Liver (tissue), 9 donors: ENCODE results near the gene CDCP2. TPM values are rescaled to one million over a fixed set of nuclear protein-coding genes. Genes with fewer than 3 reads are reported as not detected.

Experiments
- DNase-seq: peaks from one replicate; pipeline ENCODE4 v3.0.0-alpha.2; 2017; ENCODE audit warnings: low spot score
- H3K27ac ChIP-seq, 2 donors: one replicate each; pipeline ENCODE4 v1.7.0; 2013; ENCODE audit warnings: inconsistent platforms in 2 of 2, low read length in 2 of 2, control low read depth in 1 of 2, low read depth in 1 of 2, mild to moderate bottlenecking in 1 of 2
- H3K27me3 ChIP-seq, 4 donors: one replicate each; pipeline versions ENCODE4 v1.6.1 to v1.7.0; 2013; ENCODE audit warnings: low read length in 3 of 4, inconsistent platforms in 1 of 4, mild to moderate bottlenecking in 1 of 4, moderate library complexity in 1 of 4; ENCODE audit not compliant: control insufficient read depth in 4 of 4, insufficient read depth in 4 of 4
- H3K36me3 ChIP-seq, 4 donors: one replicate each; pipeline versions ENCODE4 v1.6.1 to v1.7.0; 2013; ENCODE audit warnings: low read length in 3 of 4, mild to moderate bottlenecking in 3 of 4, low read depth in 1 of 4, moderate library complexity in 1 of 4; ENCODE audit not compliant: control insufficient read depth in 4 of 4, insufficient read depth in 3 of 4
- H3K4me1 ChIP-seq, 4 donors: one replicate each; pipeline versions ENCODE4 v1.6.1 to v1.7.0; 2013; ENCODE audit warnings: low read length in 3 of 4, mild to moderate bottlenecking in 3 of 4, moderate library complexity in 1 of 4; ENCODE audit not compliant: control insufficient read depth in 4 of 4, insufficient read depth in 4 of 4
- H3K4me3 ChIP-seq, 3 donors: one replicate each; pipeline versions ENCODE4 v1.6.1 to v1.7.0; 2013; ENCODE audit warnings: low read length in 3 of 3, control low read depth in 1 of 3, low read depth in 1 of 3, mild to moderate bottlenecking in 1 of 3
- H3K9ac ChIP-seq, 2 donors: one replicate each; pipeline ENCODE4 v1.7.0; 2013; ENCODE audit warnings: low read length in 2 of 2, mild to moderate bottlenecking in 2 of 2, moderate library complexity in 2 of 2, control low read depth in 1 of 2, low read depth in 1 of 2
- H3K9me3 ChIP-seq, 4 donors: one replicate each; pipeline versions ENCODE4 v1.6.1 to v1.7.0; 2013; ENCODE audit warnings: low read length in 3 of 4; ENCODE audit not compliant: control insufficient read depth in 4 of 4
- EGR1 ChIP-seq, 2 donors: IDR thresholded peaks; 2 replicates each; pipeline ENCODE4 v1.6.1; 2016 to 2018; ENCODE audit warnings: antibody characterized with exemption in 2 of 2, low read depth in 2 of 2
- FOXA1 ChIP-seq: IDR thresholded peaks from 2 replicates; pipeline ENCODE4 v1.6.1; 2016; ENCODE audit warnings: antibody characterized with exemption
- FOXA2 ChIP-seq: IDR thresholded peaks from 2 replicates; pipeline ENCODE4 v1.6.1; 2016; ENCODE audit warnings: antibody characterized with exemption
- GABPA ChIP-seq, 2 donors: IDR thresholded peaks in 1 of 2; conservative IDR thresholded peaks in 1 of 2; 2 replicates each; pipeline ENCODE4 v1.6.1; 2016; ENCODE audit warnings: antibody characterized with exemption in 2 of 2, mild to moderate bottlenecking in 1 of 2, moderate library complexity in 1 of 2
- HNF4A ChIP-seq, 2 donors: conservative IDR thresholded peaks; 2 replicates each; pipeline ENCODE4 v1.6.1; 2016; ENCODE audit warnings: antibody characterized with exemption in 2 of 2, mild to moderate bottlenecking in 2 of 2
- HNF4G ChIP-seq: IDR thresholded peaks from 2 replicates; pipeline ENCODE4 v1.6.1; 2016; ENCODE audit warnings: antibody characterized with exemption
- JUND ChIP-seq, 2 donors: IDR thresholded peaks; 2 replicates each; pipeline ENCODE4 v1.6.1; 2016; ENCODE audit warnings: antibody characterized with exemption in 2 of 2
- NR2F2 ChIP-seq: IDR thresholded peaks from 2 replicates; pipeline ENCODE4 v1.6.1; 2016; ENCODE audit warnings: antibody characterized with exemption
- RAD21 ChIP-seq, 2 donors: IDR thresholded peaks; 2 replicates each; pipeline ENCODE4 v1.6.1; 2016; ENCODE audit warnings: antibody characterized with exemption in 2 of 2, mild to moderate bottlenecking in 2 of 2
- RXRA ChIP-seq, 2 donors: IDR thresholded peaks; 2 replicates each; pipeline ENCODE4 v1.6.1; 2017 to 2018; ENCODE audit warnings: antibody characterized with exemption in 2 of 2, mild to moderate bottlenecking in 1 of 2
- SP1 ChIP-seq: IDR thresholded peaks from 2 replicates; pipeline ENCODE4 v1.6.1; 2018; ENCODE audit warnings: antibody characterized with exemption, mild to moderate bottlenecking
- TAF1 ChIP-seq: conservative IDR thresholded peaks from 2 replicates; pipeline ENCODE4 v1.6.1; 2016; ENCODE audit warnings: antibody characterized with exemption, mild to moderate bottlenecking
- YY1 ChIP-seq: IDR thresholded peaks from 2 replicates; pipeline ENCODE4 v1.6.1; 2016; ENCODE audit warnings: antibody characterized with exemption, mild to moderate bottlenecking
- WGBS: extraction: QIAGEN DNeasy Blood & Tissue Kit; methylation state at CpG from one replicate; pipeline ENCODE4 v1.1.7; 2013; 5-methylcytosine and 5-hydroxymethylcytosine counted together
- polyA plus RNA-seq, 2 donors: library from polyadenylated mRNA; stranded (reverse) in 1 of 2; unstranded in 1 of 2; fragments of 200-250 nt in 1 of 2; fragments of >200 nt in 1 of 2; fragmentation: Nextera tagmentation in 1 of 2; extraction: Ambion mirVana in 1 of 2; gene quantifications; one replicate each; pipeline versions ENCODE4 v1.2.1 to v1.2.3, GENCODE V29; 2013 to 2015
- total RNA-seq, 2 donors: library from RNA; depleted of rRNA; stranded (reverse); fragments of >200 nt; gene quantifications; one replicate each; pipeline ENCODE4 v1.2.3, GENCODE V29; 2014
- TF ChIP-seq, protein P1 (sequence below): IDR thresholded peaks from 2 replicates; pipeline ENCODE4 v1.6.1; 2016; ENCODE audit warnings: antibody characterized with exemption
- TF ChIP-seq, protein P2 (sequence below): IDR thresholded peaks from 2 replicates; pipeline ENCODE4 v1.6.1; 2016; ENCODE audit warnings: antibody characterized with exemption
- TF ChIP-seq, protein P3 (sequence below): fragments of 150-350 bp; IDR thresholded peaks from 2 replicates; pipeline ENCODE4 v1.5.1; 2017; ENCODE audit warnings: improper control_type of control experiment, low read depth, low read length; ENCODE audit not compliant: missing input control
- TF ChIP-seq, protein P4 (sequence below): IDR thresholded peaks from 2 replicates; pipeline ENCODE4 v1.6.1; 2016; ENCODE audit warnings: antibody characterized with exemption
- TF ChIP-seq, protein P5 (sequence below): IDR thresholded peaks from 2 replicates; pipeline ENCODE4 v1.6.1; 2016; ENCODE audit warnings: antibody characterized with exemption, mild to moderate bottlenecking
- donor health status: healthy.
- donor health status: healthy.
- donor health status: healthy.
- donor health status: healthy.
- donor health status: healthy.

Gene CDCP2
- total and polyA plus RNA-seq, 4 donors, result under 0.01 TPM; not detected in 3

DNA sequence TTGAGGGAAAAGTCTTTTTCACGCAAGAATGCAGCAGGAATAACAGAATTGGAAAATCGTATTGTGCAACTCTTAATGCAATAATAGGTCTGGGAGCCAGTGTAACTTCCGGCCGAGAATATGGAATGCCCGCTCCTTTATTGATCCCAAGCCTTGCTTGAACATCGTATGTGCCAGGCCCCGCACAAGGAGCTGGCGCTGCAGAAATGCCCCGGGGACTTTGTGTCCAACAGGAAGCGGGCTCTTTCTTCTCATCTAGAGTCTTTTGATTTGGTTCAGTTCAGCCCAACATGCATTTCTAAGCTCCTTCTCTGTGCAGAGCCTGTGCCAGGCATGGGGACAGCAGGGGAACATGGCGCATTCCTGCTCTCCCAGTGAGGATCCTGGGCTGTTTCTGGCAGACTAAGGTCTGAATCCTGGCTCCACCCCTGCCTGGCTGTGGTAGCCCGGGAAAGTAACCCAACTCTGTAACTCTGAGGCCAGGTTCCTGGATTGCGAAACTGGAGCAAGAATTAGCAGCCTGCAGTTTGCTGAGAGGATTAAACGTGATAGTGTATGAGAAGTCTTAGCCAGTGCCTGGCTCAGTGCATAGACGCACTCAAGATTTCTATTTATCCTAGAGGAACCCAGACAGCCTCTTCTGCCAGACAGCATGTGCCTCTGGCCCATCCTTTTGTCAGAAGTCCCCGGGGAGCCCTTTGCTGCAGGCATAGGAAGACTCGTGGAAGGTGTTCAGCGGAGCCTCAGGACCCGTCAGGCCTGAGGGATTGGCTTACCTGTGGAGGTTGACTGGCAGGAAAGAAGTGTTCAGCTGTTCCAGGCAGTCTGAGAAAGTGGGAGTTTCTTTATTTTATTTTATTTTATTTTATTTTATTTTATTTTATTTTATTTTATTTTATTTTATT, 987 bp upstream of the CDCP2 start:
- H3K9me3 ChIP-seq, result no peaks in the 10 kb centered on the region
- no peaks in the 10 kb centered on the region for H3K27me3 ChIP-seq
- H3K27ac ChIP-seq, result peak overlapping the region in 1 of 2 donors; percentile 33
- peaks cover 4 to 9% (median 7%) of the 10 kb centered on the region in 4 donors for H3K4me1 ChIP-seq
- no peak overlapping the region for H3K9ac ChIP-seq
- DNase-seq, result no peak
- 46% methylated on average over 19 of the region's 19 CpGs for WGBS
- no peak overlapping the region for H3K4me3 ChIP-seq
- peak in 1 of 2 donors; percentile 51 for TF ChIP-seq RXRA (IDR thresholded peaks at IDR 0.05)
- TF ChIP-seq RAD21 (IDR thresholded peaks at IDR 0.05), result peak in 1 of 2 donors; percentile 38
- TF ChIP-seq YY1, result peak; percentile 41
- peak; percentile 72 for TF ChIP-seq SP1
- no peak for TF ChIP-seq EGR1 (IDR thresholded peaks at IDR 0.05; ENCODE audit: low read depth in 2 of 2)
- TF ChIP-seq HNF4G, result no peak
- TF ChIP-seq HNF4A (conservative IDR thresholded peaks at IDR 0.05), result peak; percentile 49 to 62
- no peak for TF ChIP-seq TAF1
- no peak for TF ChIP-seq GABPA (IDR thresholded peaks at IDR 0.05 in 1 of 2, conservative IDR thresholded peaks at IDR 0.05 in 1 of 2)
- TF ChIP-seq, protein P1, sequence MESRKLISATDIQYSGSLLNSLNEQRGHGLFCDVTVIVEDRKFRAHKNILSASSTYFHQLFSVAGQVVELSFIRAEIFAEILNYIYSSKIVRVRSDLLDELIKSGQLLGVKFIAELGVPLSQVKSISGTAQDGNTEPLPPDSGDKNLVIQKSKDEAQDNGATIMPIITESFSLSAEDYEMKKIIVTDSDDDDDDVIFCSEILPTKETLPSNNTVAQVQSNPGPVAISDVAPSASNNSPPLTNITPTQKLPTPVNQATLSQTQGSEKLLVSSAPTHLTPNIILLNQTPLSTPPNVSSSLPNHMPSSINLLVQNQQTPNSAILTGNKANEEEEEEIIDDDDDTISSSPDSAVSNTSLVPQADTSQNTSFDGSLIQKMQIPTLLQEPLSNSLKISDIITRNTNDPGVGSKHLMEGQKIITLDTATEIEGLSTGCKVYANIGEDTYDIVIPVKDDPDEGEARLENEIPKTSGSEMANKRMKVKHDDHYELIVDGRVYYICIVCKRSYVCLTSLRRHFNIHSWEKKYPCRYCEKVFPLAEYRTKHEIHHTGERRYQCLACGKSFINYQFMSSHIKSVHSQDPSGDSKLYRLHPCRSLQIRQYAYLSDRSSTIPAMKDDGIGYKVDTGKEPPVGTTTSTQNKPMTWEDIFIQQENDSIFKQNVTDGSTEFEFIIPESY, result no peak
- no peaks in the 10 kb centered on the region for H3K36me3 ChIP-seq

- Histone ChIP-seq H3K4me3 (no peak overlapping the region), H3K9me3 (no peaks in the 10 kb centered on the region), H3K9ac (no peak overlapping the region), H3K36me3 (no peaks in the 10 kb centered on the region), H3K27me3 (no peaks in the 10 kb centered on the region), H3K4me1 (peaks cover 4 to 9% (median 7%) of the 10 kb centered on the region in 4 donors), H3K27ac (no peak overlapping the region)
- TF ChIP-seq YY1, result no peak
- TF ChIP-seq, protein P2, sequence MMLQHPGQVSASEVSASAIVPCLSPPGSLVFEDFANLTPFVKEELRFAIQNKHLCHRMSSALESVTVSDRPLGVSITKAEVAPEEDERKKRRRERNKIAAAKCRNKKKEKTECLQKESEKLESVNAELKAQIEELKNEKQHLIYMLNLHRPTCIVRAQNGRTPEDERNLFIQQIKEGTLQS, result no peak
- TF ChIP-seq, protein P1, result no peak
- TF ChIP-seq HNF4G, result no peak
- no peak for TF ChIP-seq RXRA (IDR thresholded peaks at IDR 0.05)
- TF ChIP-seq NR2F2, result no peak
- TF ChIP-seq RAD21 (IDR thresholded peaks at IDR 0.05), result no peak
- TF ChIP-seq, protein P3, sequence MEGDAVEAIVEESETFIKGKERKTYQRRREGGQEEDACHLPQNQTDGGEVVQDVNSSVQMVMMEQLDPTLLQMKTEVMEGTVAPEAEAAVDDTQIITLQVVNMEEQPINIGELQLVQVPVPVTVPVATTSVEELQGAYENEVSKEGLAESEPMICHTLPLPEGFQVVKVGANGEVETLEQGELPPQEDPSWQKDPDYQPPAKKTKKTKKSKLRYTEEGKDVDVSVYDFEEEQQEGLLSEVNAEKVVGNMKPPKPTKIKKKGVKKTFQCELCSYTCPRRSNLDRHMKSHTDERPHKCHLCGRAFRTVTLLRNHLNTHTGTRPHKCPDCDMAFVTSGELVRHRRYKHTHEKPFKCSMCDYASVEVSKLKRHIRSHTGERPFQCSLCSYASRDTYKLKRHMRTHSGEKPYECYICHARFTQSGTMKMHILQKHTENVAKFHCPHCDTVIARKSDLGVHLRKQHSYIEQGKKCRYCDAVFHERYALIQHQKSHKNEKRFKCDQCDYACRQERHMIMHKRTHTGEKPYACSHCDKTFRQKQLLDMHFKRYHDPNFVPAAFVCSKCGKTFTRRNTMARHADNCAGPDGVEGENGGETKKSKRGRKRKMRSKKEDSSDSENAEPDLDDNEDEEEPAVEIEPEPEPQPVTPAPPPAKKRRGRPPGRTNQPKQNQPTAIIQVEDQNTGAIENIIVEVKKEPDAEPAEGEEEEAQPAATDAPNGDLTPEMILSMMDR, result no peak
- no peak for TF ChIP-seq FOXA2
- no peak for TF ChIP-seq GABPA (IDR thresholded peaks at IDR 0.05 in 1 of 2, conservative IDR thresholded peaks at IDR 0.05 in 1 of 2)
- TF ChIP-seq, protein P4, sequence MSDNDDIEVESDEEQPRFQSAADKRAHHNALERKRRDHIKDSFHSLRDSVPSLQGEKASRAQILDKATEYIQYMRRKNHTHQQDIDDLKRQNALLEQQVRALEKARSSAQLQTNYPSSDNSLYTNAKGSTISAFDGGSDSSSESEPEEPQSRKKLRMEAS, result no peak
- TF ChIP-seq, protein P5, sequence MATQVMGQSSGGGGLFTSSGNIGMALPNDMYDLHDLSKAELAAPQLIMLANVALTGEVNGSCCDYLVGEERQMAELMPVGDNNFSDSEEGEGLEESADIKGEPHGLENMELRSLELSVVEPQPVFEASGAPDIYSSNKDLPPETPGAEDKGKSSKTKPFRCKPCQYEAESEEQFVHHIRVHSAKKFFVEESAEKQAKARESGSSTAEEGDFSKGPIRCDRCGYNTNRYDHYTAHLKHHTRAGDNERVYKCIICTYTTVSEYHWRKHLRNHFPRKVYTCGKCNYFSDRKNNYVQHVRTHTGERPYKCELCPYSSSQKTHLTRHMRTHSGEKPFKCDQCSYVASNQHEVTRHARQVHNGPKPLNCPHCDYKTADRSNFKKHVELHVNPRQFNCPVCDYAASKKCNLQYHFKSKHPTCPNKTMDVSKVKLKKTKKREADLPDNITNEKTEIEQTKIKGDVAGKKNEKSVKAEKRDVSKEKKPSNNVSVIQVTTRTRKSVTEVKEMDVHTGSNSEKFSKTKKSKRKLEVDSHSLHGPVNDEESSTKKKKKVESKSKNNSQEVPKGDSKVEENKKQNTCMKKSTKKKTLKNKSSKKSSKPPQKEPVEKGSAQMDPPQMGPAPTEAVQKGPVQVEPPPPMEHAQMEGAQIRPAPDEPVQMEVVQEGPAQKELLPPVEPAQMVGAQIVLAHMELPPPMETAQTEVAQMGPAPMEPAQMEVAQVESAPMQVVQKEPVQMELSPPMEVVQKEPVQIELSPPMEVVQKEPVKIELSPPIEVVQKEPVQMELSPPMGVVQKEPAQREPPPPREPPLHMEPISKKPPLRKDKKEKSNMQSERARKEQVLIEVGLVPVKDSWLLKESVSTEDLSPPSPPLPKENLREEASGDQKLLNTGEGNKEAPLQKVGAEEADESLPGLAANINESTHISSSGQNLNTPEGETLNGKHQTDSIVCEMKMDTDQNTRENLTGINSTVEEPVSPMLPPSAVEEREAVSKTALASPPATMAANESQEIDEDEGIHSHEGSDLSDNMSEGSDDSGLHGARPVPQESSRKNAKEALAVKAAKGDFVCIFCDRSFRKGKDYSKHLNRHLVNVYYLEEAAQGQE, result no peak
- TF ChIP-seq HNF4A (conservative IDR thresholded peaks at IDR 0.05), result no peak
- TF ChIP-seq FOXA1, result no peak
- no peak for TF ChIP-seq SP1
- TF ChIP-seq TAF1, result no peak
- TF ChIP-seq JUND (IDR thresholded peaks at IDR 0.05), result no peak
- TF ChIP-seq EGR1 (IDR thresholded peaks at IDR 0.05; ENCODE audit: low read depth in 2 of 2), result no peak
- no peak for DNase-seq
- WGBS, result 93% methylated on average over 5 of the region's 5 CpGs
Observed at GRCh38 chr1:54151013-54151412, 1.8 kb downstream of the CDCP2 start.
